KG1 (cell line): ENCODE data around the gene KDM6B.
"Not testable (repeated sequence)": the region's sequence is repeated elsewhere in the genome, so short reads cannot be mapped to it uniquely, and the experiment has no call there.

Experiments used
- DNase-seq: peaks from one replicate; lab custom pipeline; 2025; lab: John Stamatoyannopoulos, UW

Gene KDM6B

GRCh38 chr17:7852262-7852670, 18.2 kb downstream of the KDM6B start:
- no peak for DNase-seq

GRCh38 chr17:7852919-7853690, 19.1 kb downstream of the KDM6B start:
- no peak for DNase-seq

DNA sequence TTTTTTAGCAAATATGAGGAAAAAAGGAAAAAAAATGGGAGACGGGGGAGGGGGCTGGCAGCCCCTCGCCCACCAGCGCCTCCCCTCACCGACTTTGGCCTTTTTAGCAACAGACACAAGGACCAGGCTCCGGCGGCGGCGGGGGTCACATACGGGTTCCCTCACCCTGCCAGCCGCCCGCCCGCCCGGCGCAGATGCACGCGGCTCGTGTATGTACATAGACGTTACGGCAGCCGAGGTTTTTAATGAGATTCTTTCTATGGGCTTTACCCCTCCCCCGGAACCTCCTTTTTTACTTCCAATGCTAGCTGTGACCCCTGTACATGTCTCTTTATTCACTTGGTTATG, 19.6 kb downstream of the KDM6B start:
- DNase-seq = no peak

DNA sequence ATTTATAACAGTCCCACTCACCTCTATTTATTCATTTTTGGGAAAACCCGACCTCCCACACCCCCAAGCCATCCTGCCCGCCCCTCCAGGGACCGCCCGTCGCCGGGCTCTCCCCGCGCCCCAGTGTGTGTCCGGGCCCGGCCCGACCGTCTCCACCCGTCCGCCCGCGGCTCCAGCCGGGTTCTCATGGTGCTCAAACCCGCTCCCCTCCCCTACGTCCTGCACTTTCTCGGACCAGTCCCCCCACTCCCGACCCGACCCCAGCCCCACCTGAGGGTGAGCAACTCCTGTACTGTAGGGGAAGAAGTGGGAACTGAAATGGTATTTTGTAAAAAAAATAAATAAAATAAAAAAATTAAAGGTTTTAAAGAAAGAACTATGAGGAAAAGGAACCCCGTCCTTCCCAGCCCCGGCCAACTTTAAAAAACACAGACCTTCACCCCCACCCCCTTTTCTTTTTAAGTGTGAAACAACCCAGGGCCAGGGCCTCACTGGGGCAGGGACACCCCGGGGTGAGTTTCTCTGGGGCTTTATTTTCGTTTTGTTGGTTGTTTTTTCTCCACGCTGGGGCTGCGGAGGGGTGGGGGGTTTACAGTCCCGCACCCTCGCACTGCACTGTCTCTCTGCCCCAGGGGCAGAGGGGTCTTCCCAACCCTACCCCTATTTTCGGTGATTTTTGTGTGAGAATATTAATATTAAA, 20.2 kb downstream of the KDM6B start:
- DNase-seq = no peak

GRCh38 chr17:7854851-7855659, 21.0 kb downstream of the KDM6B start, which contains the start of gene TMEM88:
Gene TMEM88, plus strand, starts transcription at chr17:7855066. Its CDS starts 9 bp downstream, at chr17:7855075.
- no peak for DNase-seq

GRCh38 chr17:7855660-7856010, 21.6 kb downstream of the KDM6B start:
- no peak for DNase-seq

- peak; percentile 28 for DNase-seq
These were observed 22.2 kb downstream of the KDM6B start for GRCh38 chr17:7856011-7856810.

GRCh38 chr17:7856811-7857712, 23.0 kb downstream of the KDM6B start, which contains the start of gene NAA38:
Gene NAA38, minus strand, starts transcription at chr17:7857559. Its CDS starts 96 bp downstream, at chr17:7857463.
- DNase-seq = peak; percentile 81

- DNase-seq = no peak
These were observed 23.9 kb downstream of the KDM6B start, which contains the start of gene CYB5D1 for GRCh38 chr17:7857713-7858521. Gene CYB5D1, plus strand, starts transcription at chr17:7858003. Its CDS starts 132 bp downstream, at chr17:7858135.

- no peak for DNase-seq
These were observed 24.4 kb downstream of the KDM6B start for GRCh38 chr17:7858522-7858810.

- DNase-seq = no peak
These were observed 25.0 kb downstream of the KDM6B start for GRCh38 chr17:7859028-7859427.

DNA sequence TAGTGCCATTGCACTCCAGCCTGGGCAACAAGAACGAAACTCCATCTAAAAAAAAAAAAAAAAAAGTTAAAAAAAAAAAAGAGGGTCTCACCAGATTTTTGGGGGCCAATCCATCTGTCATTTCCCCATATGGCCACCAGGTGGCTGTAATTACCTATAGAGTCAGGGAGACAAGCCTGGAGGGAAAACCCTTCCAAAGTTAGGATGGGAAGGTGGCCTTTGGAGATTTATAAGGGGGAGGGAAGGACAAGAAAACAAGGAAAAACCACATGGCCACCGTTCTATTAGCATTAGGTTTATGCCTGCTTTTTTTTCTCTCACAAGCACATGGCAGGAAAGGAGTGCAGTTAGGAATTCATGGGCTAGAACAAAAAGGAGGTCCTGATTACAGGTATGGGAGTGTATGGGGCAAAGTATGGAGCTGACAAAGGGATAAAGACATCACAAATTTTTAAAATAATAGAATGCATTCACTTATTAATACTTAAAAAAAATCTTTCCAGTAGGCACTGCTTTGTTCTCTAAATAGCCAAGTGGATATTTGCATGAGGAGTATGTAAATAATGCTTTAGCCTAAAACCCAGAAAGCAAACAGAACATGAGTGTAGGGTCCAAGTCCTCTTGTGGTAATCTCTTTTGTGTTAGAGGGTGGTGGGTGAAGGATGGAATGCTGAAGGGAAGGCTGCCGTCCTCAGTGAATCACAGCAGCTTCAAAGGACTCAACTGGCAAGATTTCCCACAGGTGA, 28.8 kb downstream of the KDM6B start:
- no peak for DNase-seq

DNA sequence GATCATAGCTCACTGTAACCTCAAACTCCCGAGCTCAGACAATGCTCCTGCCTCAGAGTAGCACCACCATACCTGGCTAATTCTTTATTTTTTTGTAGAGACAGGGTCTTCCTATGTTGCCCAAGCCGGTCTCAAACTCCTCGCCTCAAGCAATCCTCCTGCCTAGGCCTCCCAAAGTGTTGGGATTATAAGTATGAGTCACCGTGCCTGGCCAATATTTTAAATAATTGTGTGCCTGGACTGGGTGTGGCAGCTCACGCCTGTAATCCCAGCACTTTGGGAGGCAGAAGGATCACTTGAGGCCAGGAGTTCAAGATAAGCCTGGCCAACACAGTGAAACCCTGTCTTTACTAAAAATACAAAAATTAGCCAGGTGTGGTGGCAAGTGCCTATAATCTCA, 30.4 kb downstream of the KDM6B start:
- not testable (repeated sequence) for DNase-seq

- no peak for DNase-seq
These were observed 31.1 kb downstream of the KDM6B start for GRCh38 chr17:7864995-7865650.

GRCh38 chr17:7867881-7868329, 33.9 kb downstream of the KDM6B start:
- DNase-seq = peak; percentile 9

- DNase-seq = no peak
These were observed 39.0 kb downstream of the KDM6B start for GRCh38 chr17:7873051-7873450.

GRCh38 chr17:7875804-7876370, 41.9 kb downstream of the KDM6B start:
- DNase-seq = no peak

DNA sequence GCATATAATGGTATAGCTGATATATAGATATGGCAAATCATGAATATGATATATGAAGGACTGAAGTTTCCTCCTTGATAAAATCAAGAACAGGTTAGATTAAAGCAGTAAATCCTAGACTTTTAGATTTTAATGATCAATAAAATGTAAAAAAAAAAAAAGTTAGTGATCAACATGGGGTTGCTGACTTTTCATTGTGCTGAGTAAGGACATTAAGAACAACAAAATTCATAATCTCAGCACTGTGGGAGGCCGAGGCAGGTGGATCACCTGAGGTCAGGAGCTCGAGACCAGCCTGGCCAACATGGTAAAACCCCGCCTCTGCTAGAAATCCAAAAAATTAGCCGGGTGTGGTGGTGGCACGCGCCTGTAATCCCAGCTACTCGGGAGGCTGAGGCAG, 44.2 kb downstream of the KDM6B start:
- DNase-seq = no peak
